ENCODE results near the gene PTH1R.

Gene PTH1R

GRCh38 chr3:46870651-46871050 lies 6.9 kb upstream of the PTH1R start:
- H3K4me3 ChIP-seq (ENCODE audit: low read depth, low read length): no peak overlapping the region
- no peak for DNase-seq (ENCODE audit: low read depth)
- TF ChIP-seq CTCF (IDR thresholded peaks at IDR 0.05; ENCODE audit: low read depth, low read length, missing control alignments): no peak

GRCh38 chr3:46871222-46871621 lies 6.3 kb upstream of the PTH1R start:
- no peak for DNase-seq (ENCODE audit: low read depth)
- no peak for TF ChIP-seq CTCF (IDR thresholded peaks at IDR 0.05; ENCODE audit: low read depth, low read length, missing control alignments)

GRCh38 chr3:46873521-46873920 lies 4.0 kb upstream of the PTH1R start:
- no peak for TF ChIP-seq CTCF (IDR thresholded peaks at IDR 0.05; ENCODE audit: low read depth, low read length, missing control alignments)
- no peak for DNase-seq (ENCODE audit: low read depth)
- H3K4me3 ChIP-seq (ENCODE audit: low read depth, low read length): no peak overlapping the region

More at GRCh38 chr3:46871222-46871621, 6.3 kb upstream of the PTH1R start:
- H3K4me3 ChIP-seq (ENCODE audit: low read depth, low read length): no peak overlapping the region

GRCh38 chr3:46874430-46874829 lies 3.1 kb upstream of the PTH1R start:
- no peak for DNase-seq (ENCODE audit: low read depth)
- H3K4me3 ChIP-seq (ENCODE audit: low read depth, low read length): no peak overlapping the region
- TF ChIP-seq CTCF (IDR thresholded peaks at IDR 0.05; ENCODE audit: low read depth, low read length, missing control alignments): no peak

GRCh38 chr3:46875560-46875959 lies 2.0 kb upstream of the PTH1R start:
- H3K4me3 ChIP-seq (ENCODE audit: low read depth, low read length): no peak overlapping the region
- DNase-seq (ENCODE audit: low read depth): no peak
- TF ChIP-seq CTCF (IDR thresholded peaks at IDR 0.05; ENCODE audit: low read depth, low read length, missing control alignments): no peak

- DNase-seq (ENCODE audit: low read depth): no peak
- H3K4me3 ChIP-seq (ENCODE audit: low read depth, low read length): no peak overlapping the region
- TF ChIP-seq CTCF (IDR thresholded peaks at IDR 0.05; ENCODE audit: low read depth, low read length, missing control alignments): no peak
These were observed 914 bp upstream of the PTH1R start for GRCh38 chr3:46876313-46877300.
